HG02588 (cell line): ENCODE data around the gene SELENOW.
"Not testable (repeated sequence)": the region's sequence is repeated elsewhere in the genome, so short reads cannot be mapped to it uniquely, and the experiment has no call there.

Experiments used
- ATAC-seq: cut with Tn5 transposase; IDR thresholded peaks from one replicate; pipeline ENCODE4 v1.9.1; 2021; ENCODE audit warnings: mild to moderate bottlenecking, moderate library complexity; ENCODE audit not compliant: unreplicated experiment

Gene SELENOW

GRCh38 chr19:47780215-47780551 is 1.7 kb downstream of the SELENOW start:
- ATAC-seq: no peak

GRCh38 chr19:47781590-47782262 is 3.2 kb downstream of the SELENOW start:
- no peak for ATAC-seq

- ATAC-seq: no peak
These were observed 8.1 kb downstream of the SELENOW start for GRCh38 chr19:47786566-47786965.

GRCh38 chr19:47787307-47787706 is 8.8 kb downstream of the SELENOW start:
- not testable (repeated sequence) for ATAC-seq

- not testable (repeated sequence) for ATAC-seq
These were observed 11.3 kb downstream of the SELENOW start for GRCh38 chr19:47789811-47790210.

- no peak for ATAC-seq
These were observed 11.9 kb downstream of the SELENOW start for GRCh38 chr19:47790398-47790814.

GRCh38 chr19:47792616-47793015 is 14.1 kb downstream of the SELENOW start:
- no peak for ATAC-seq

- ATAC-seq: no peak
These were observed 16.0 kb downstream of the SELENOW start for GRCh38 chr19:47794526-47794925.

- ATAC-seq: no peak
These were observed 18.3 kb downstream of the SELENOW start for GRCh38 chr19:47796785-47797184.

GRCh38 chr19:47797996-47798903 is 19.7 kb downstream of the SELENOW start:
- ATAC-seq: no peak

GRCh38 chr19:47798904-47799266 is 20.4 kb downstream of the SELENOW start:
- no peak for ATAC-seq

- no peak for ATAC-seq
These were observed 22.8 kb downstream of the SELENOW start for GRCh38 chr19:47801270-47801669.

GRCh38 chr19:47802521-47803043 is 24.1 kb downstream of the SELENOW start:
- ATAC-seq: no peak

GRCh38 chr19:47803148-47803547 is 24.6 kb downstream of the SELENOW start:
- ATAC-seq: not testable (repeated sequence)

- not testable (repeated sequence) for ATAC-seq
These were observed 25.2 kb downstream of the SELENOW start for GRCh38 chr19:47803671-47804070.

GRCh38 chr19:47804451-47804850 is 25.9 kb downstream of the SELENOW start, which contains the start of gene TPRX1:
TSS of gene TPRX1 (minus strand) at chr19:47804551. CDS start at chr19:47804539, 12 bp downstream.
- ATAC-seq: not testable (repeated sequence)

GRCh38 chr19:47805313-47805712 is 26.8 kb downstream of the SELENOW start:
- ATAC-seq: no peak

- no peak for ATAC-seq
These were observed 27.9 kb downstream of the SELENOW start for GRCh38 chr19:47806435-47806834.

- no peak for ATAC-seq
These were observed 34.9 kb downstream of the SELENOW start for GRCh38 chr19:47813304-47813994.

GRCh38 chr19:47813995-47814328 is 35.5 kb downstream of the SELENOW start:
- no peak for ATAC-seq

- ATAC-seq: not testable (repeated sequence)
These were observed 37.8 kb downstream of the SELENOW start for GRCh38 chr19:47816270-47816669.
